T-helper 22 cell (primary cell): Measurements from ENCODE around the gene NATD1.
"Not testable (repeated sequence)": the region's sequence is repeated elsewhere in the genome, so short reads cannot be mapped to it uniquely, and the experiment has no call there.

Source experiments
- DNase-seq: peaks from one replicate; pipeline ENCODE4 v3.0.0-alpha.2; 2020; ENCODE audit warnings: low read depth

NATD1 gene

DNA sequence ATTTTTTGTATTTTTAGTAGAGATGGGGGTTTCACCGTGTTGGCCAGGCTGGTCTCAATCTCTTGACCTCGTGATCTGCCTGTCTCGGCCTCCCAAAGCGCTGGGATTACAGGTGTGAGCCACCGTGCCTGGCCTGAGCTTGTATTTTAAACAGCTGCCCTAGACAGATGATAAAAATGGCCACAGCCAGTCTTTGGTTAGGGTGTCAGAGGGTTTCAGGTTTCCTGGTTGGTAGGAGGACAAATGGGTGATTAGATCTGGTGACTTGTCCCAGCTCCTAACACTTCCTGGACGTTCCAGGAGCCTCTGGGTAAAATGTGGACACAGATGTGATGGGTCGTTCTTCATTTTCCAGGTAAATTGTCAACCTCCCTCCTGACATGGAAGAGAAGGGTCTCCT lies 60.8 kb downstream of the NATD1 start:
- DNase-seq: not testable (repeated sequence)

GRCh38 chr17:21191698-21192097 lies 61.5 kb downstream of the NATD1 start:
- DNase-seq: no peak

DNA sequence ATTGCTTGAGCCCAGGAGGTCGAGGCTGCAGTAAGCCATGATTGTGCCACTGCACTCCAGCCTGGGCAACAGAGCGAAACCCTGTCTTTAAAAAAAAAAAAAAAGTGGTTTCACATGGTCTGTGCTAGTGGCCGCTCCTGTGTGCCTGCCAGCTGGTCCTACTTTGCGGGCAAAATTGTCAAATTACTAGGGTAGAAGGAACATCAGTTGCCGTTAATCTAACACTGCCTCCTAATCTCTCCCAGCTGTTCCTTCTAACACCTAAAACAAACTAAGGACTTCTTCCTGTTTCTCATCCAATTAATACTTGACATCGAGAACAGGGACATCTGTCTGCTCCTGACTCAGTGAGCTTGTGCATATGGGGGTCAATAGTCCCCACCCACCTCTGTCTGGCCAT lies 63.1 kb downstream of the NATD1 start:
- no peak for DNase-seq

GRCh38 chr17:21189361-21189760 lies 63.8 kb downstream of the NATD1 start:
- no peak for DNase-seq
